Measurements from ENCODE around the gene SMAD5. TPM values are rescaled to one million over a fixed set of nuclear protein-coding genes. Genes with fewer than 3 reads are reported as not detected.

SMAD5 gene
- total RNA-seq, 1 experiment from 2014 or later: 64.3 TPM

- Histone ChIP-seq H3K9me2 (ENCODE audit: insufficient read depth) (no peaks in the 10 kb centered on the region), H3K79me2 (ENCODE audit: insufficient read depth, low read length) (no peaks in the 10 kb centered on the region), H4K20me1 (ENCODE audit: insufficient read depth) (no peaks in the 10 kb centered on the region), H3K36me3 (ENCODE audit: control insufficient read depth in 1 of 2, insufficient read depth in 2 of 2, low read length in 2 of 2) (no peaks in the 10 kb centered on the region), H3K9ac (ENCODE audit: low read length) (no peak overlapping the region), H3K4me2 (ENCODE audit: low read length) (no peak overlapping the region), H3K4me1 (ENCODE audit: control insufficient read depth in 1 of 2, insufficient read depth in 2 of 2, low read length in 2 of 2) (peaks cover 0 to 12% of the 10 kb centered on the region in 2 experiments; a peak in 2 of 4 replicates), H2AFZ (ENCODE audit: low read depth, low read length, poor library complexity, severe bottlenecking) (no peak overlapping the region), H3K27ac (ENCODE audit: low read depth, low read length) (no peak overlapping the region), H3K27me3 (ENCODE audit: insufficient read depth, low read length) (no peaks in the 10 kb centered on the region), H3K4me3 (replicated peaks in 1 of 2; ENCODE audit: low read depth in 1 of 2, low read length in 2 of 2) (no peak overlapping the region), H3K9me3 (ENCODE audit: control insufficient read depth in 1 of 2, insufficient read depth in 1 of 2, low read depth in 1 of 2, low read length in 2 of 2) (no peaks in the 10 kb centered on the region)
- TF ChIP-seq YY1 (IDR thresholded peaks at IDR 0.05; ENCODE audit: extremely low read depth, insufficient replicate concordance, low read depth, low read length) (no peak), SP1 (IDR thresholded peaks at IDR 0.05; ENCODE audit: low read depth) (no peak), CBX3 (IDR thresholded peaks at IDR 0.05; ENCODE audit: low read depth) (no peak), ZBTB33 (IDR thresholded peaks at IDR 0.05; ENCODE audit: extremely low read depth, insufficient replicate concordance, low read length) (no peak), EZH2 (IDR thresholded peaks at IDR 0.05) (no peak), ATF3 (IDR thresholded peaks at IDR 0.05) (no peak), REST (IDR thresholded peaks at IDR 0.05; ENCODE audit: low read depth) (no peak)
- ChIA-PET POLR2A (no interaction called here), RAD21 (ENCODE audit: low non-redundant PET in 1 of 2, low total read pairs in 2 of 2, uncharacterized antibody in 2 of 2, unreplicated experiment in 2 of 2) (no interaction called here), CTCF (no interaction called here)
- no peak for ATAC-seq
- no TSS peak for BruUV-seq (replicated peaks)
- no peak for DNase-seq (ENCODE audit: low read depth, low spot score)
- intact Hi-C loops (cut with micrococcal nuclease): no loop called here
These were observed 60.8 kb downstream of the SMAD5 start for GRCh38 chr5:136193322-136193935.
